ENCODE results near the gene IFNGR2.

- no peak for TF ChIP-seq POLR2A (IDR thresholded peaks at IDR 0.05; ENCODE audit: low read depth, low read length)
- TF ChIP-seq POLR2AphosphoS5 (IDR thresholded peaks at IDR 0.05; ENCODE audit: low read depth, low read length) = no peak
Observed at GRCh38 chr21:33368124-33368523, 35.1 kb upstream of the IFNGR2 start.

Data from GM12891 (cell line).